ENCODE results near the gene SEC22C.

Gene SEC22C

DNA sequence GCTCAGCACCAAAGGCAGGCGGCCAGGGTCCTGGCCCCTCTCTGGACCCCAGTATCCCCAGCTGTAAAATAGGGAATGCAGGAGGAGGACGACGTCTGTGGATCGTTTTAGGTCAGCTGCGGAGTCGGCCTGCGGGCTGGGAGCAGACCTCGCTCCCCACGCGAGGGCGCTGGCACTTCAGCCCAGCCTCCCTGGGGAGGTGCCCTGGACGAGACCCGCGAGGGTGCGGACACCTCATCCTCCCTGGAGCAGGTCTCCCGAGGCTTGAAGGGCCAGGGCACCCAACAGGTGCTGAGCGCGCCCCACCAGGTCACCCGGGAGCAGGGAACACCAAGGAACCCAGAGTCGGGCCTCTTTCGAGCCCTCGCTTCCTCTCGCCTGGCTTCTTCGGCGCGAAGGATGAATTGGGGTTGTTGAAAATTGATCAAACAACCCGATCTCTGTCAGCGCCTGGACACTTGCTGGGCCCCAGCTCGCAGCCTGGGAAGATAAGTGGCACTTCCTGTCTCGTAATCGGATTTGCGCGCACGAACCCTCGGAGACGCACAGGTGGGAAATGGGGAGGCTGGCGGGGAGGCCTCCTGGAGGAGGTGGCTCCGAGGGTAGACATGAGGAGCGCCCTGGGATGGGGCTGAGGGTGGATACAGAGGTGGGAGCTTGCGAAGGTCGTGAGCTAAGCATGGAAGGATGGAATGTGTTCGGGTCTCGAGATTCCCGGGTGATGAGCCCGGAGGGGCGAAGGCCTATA is 79.9 kb downstream of the SEC22C start:
- in situ Hi-C loops (cut with MboI; ENCODE audit: low pct_unique_long_range_greater_than_20kb, low sequenced_read_pairs, unreplicated experiment): no loop called here
- DNase-seq (ENCODE audit: low spot score): peak; percentile 77
- TF ChIP-seq, protein P1, sequence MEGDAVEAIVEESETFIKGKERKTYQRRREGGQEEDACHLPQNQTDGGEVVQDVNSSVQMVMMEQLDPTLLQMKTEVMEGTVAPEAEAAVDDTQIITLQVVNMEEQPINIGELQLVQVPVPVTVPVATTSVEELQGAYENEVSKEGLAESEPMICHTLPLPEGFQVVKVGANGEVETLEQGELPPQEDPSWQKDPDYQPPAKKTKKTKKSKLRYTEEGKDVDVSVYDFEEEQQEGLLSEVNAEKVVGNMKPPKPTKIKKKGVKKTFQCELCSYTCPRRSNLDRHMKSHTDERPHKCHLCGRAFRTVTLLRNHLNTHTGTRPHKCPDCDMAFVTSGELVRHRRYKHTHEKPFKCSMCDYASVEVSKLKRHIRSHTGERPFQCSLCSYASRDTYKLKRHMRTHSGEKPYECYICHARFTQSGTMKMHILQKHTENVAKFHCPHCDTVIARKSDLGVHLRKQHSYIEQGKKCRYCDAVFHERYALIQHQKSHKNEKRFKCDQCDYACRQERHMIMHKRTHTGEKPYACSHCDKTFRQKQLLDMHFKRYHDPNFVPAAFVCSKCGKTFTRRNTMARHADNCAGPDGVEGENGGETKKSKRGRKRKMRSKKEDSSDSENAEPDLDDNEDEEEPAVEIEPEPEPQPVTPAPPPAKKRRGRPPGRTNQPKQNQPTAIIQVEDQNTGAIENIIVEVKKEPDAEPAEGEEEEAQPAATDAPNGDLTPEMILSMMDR (IDR thresholded peaks at IDR 0.05; ENCODE audit: extremely low read depth, insufficient read depth, missing control alignments): peak; percentile 59

DNA sequence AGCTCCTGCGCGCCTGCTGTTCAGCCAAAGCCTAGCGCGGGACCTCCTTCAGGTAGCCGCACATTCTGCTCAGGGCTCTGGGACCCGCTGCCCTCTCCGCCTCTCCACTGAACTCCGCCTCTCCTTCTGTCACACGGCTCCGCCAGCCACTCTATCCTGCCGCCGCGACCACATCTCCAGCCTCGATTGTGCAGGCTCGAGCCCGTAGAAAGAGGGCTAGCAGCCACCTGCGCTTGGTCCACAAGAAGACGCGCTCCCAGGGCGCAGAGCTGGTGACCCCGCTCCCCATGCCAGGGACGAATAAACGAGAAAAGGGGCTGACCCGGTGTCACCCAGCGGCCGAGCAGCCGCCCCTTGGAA is 80.5 kb downstream of the SEC22C start:
- in situ Hi-C loops (cut with MboI; ENCODE audit: low pct_unique_long_range_greater_than_20kb, low sequenced_read_pairs, unreplicated experiment): no loop called here
- TF ChIP-seq, protein P1 (IDR thresholded peaks at IDR 0.05; ENCODE audit: extremely low read depth, insufficient read depth, missing control alignments): no peak
- no peak for DNase-seq (ENCODE audit: low spot score)

DNA sequence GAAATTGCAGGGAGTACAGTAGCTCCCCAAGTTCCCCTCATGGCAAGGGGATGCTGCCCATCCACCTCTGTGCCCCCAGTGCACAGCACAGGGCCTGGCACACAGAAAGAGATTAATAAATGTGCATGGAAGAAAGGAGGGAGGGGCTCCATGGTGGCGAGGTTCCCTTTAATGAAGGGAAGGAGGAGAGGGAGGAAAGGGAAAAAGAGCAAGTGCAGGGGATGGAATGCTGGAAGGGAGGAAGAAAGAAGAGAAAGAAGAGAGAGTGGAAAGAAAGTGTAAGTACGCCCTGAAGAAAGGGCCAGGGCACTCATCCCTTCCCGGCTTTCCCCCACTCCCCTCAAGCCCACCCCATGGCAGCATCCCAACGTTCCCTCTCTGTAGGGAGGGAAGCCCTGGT is 80.9 kb downstream of the SEC22C start:
- in situ Hi-C loops (cut with MboI; ENCODE audit: low pct_unique_long_range_greater_than_20kb, low sequenced_read_pairs, unreplicated experiment): no loop called here
- TF ChIP-seq, protein P1 (IDR thresholded peaks at IDR 0.05; ENCODE audit: extremely low read depth, insufficient read depth, missing control alignments): no peak
- DNase-seq (ENCODE audit: low spot score): no peak

DNA sequence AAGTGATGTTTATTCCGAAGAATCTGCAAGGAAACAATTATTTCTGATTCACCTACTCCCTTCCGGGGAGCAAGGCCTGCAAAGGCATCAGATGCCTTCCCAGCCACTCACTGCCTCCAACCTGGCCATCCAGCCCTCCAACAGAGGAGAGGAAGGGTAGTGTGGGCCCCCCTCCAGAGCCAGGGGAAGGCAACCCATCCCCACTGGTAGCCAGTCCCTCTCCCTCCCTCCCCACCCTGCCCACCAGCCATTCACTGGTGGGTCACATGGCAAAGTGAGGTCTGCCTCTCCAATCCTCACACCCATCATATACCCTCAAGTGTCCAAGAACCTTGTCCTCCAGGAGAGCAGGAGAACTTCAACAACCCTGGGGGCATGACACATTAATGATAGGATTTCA is 81.7 kb downstream of the SEC22C start:
- no peak for DNase-seq (ENCODE audit: low spot score)
- TF ChIP-seq, protein P1 (IDR thresholded peaks at IDR 0.05; ENCODE audit: extremely low read depth, insufficient read depth, missing control alignments): no peak
- in situ Hi-C loops (cut with MboI; ENCODE audit: low pct_unique_long_range_greater_than_20kb, low sequenced_read_pairs, unreplicated experiment): no loop called here

DNA sequence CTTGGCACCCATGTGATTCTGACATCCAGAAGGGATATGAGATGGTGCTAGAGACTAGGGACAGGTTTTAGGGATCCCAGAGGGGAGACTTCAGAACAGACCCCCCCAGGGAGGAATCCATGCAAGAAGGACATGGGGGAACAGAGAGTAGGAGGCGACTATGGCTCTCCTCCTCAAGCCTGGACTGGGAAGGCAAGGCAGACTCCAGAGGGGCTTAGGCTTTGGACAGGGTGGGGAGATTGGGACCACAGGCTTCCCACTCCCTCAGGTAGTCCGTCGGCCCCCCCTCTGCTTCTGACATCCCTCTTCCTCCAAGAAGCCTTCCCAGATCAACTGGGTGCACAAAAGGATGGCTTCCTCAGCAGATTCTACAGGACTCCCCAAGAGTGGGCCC is 82.3 kb downstream of the SEC22C start:
- no peak for DNase-seq (ENCODE audit: low spot score)
- TF ChIP-seq, protein P1 (IDR thresholded peaks at IDR 0.05; ENCODE audit: extremely low read depth, insufficient read depth, missing control alignments): no peak
- in situ Hi-C loops (cut with MboI; ENCODE audit: low pct_unique_long_range_greater_than_20kb, low sequenced_read_pairs, unreplicated experiment): no loop called here

DNA sequence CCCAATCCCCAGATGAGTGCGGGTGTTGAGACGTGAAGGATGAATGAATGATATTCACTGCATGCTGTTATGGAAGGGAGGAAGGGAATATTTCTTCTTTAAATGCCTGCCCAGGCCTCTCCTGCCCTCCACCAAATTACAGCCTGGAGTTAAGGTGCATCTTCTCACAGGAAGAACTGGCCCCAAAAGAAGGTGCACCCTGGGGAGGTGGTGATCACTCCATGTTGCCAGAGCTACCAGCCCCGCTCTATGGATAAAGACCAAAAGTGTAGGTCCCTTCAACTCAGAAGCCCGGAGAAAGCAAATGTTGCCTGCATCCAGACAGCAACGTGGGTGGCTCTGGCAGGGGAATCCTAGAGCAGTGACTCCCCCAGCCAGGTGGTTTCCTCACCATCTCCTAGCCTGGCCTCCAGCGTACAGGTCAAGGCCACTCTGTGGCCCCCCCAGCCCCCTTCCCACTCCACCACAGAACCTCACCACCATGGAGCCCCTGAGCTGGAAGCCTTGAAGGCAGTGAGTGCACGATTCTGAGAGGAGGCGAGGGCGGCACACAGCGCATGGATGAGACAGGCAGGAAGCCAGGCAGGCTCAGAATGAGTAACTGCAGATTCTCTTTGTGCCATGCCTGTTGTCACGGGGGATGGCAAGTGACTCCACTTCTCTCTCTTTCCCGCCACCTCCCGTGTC is 82.8 kb downstream of the SEC22C start:
- no peak for DNase-seq (ENCODE audit: low spot score)

More for the DNA sequence above, 82.8 kb downstream of the SEC22C start:
- in situ Hi-C loops (cut with MboI; ENCODE audit: low pct_unique_long_range_greater_than_20kb, low sequenced_read_pairs, unreplicated experiment): no loop called here
- TF ChIP-seq, protein P1 (IDR thresholded peaks at IDR 0.05; ENCODE audit: extremely low read depth, insufficient read depth, missing control alignments): no peak
